Gastrocnemius medialis (tissue), 4 donors: ENCODE measurements around the gene KRT1.

Source experiments
- POLR2A ChIP-seq, 2 donors: fragments of 450-650 bp; IDR thresholded peaks; one replicate each; pipeline ENCODE4 v1.6.1; 2017; ENCODE audit warnings: antibody characterized with exemption in 2 of 2, mild to moderate bottlenecking in 2 of 2, moderate library complexity in 2 of 2
- TF ChIP-seq, protein P1 (sequence below), 5 experiments: fragments of 450-650 bp in 3 of 5; fragments of 200-600 bp in 2 of 5; sonication (generic) in 2 of 5; IDR thresholded peaks in 4 of 5; conservative IDR thresholded peaks in 1 of 5; 1 replicate in 4 of 5; 2 replicates in 1 of 5; pipeline ENCODE4 v1.5.1; 2016 to 2019; ENCODE audit warnings: antibody characterized with exemption in 5 of 5, mild to moderate bottlenecking in 3 of 5, moderate library complexity in 3 of 5

GRCh38 chr12:52683575-52684300, 3.5 kb upstream of the KRT1 start:
- TF ChIP-seq, protein P1, sequence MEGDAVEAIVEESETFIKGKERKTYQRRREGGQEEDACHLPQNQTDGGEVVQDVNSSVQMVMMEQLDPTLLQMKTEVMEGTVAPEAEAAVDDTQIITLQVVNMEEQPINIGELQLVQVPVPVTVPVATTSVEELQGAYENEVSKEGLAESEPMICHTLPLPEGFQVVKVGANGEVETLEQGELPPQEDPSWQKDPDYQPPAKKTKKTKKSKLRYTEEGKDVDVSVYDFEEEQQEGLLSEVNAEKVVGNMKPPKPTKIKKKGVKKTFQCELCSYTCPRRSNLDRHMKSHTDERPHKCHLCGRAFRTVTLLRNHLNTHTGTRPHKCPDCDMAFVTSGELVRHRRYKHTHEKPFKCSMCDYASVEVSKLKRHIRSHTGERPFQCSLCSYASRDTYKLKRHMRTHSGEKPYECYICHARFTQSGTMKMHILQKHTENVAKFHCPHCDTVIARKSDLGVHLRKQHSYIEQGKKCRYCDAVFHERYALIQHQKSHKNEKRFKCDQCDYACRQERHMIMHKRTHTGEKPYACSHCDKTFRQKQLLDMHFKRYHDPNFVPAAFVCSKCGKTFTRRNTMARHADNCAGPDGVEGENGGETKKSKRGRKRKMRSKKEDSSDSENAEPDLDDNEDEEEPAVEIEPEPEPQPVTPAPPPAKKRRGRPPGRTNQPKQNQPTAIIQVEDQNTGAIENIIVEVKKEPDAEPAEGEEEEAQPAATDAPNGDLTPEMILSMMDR (IDR thresholded peaks at IDR 0.05 in 4 of 5, conservative IDR thresholded peaks at IDR 0.05 in 1 of 5), result no peak
- no peak for TF ChIP-seq POLR2A (IDR thresholded peaks at IDR 0.05)
